HL-60 (cell line): Measurements from ENCODE around the gene CHI3L2.

ENCODE experiments used
- DNase-seq, 2 experiments: peaks; one replicate each; pipeline ENCODE4 v3.0.0-alpha.2; 2010 to 2020; ENCODE audit warnings: low read depth in 1 of 2, low spot score in 1 of 2
- H3K27ac ChIP-seq: fragments of 250-450 bp; sonication (Bioruptor Pico); replicated peaks from 2 replicates; pipeline ENCODE4 v1.5.1; 2020; ENCODE audit warnings: mild to moderate bottlenecking, moderate library complexity
- H3K27me3 ChIP-seq: fragments of 250-450 bp; sonication (Bioruptor Pico); 2 replicates; pipeline ENCODE4 v1.5.1; 2021; ENCODE audit warnings: mild to moderate bottlenecking, moderate library complexity; ENCODE audit not compliant: insufficient read depth, poor library complexity, severe bottlenecking
- H3K4me3 ChIP-seq: replicated peaks from 2 replicates; pipeline ENCODE4 v1.5.1; 2011; ENCODE audit warnings: mild to moderate bottlenecking, control low read depth, low read length; ENCODE audit not compliant: insufficient read depth
- CTCF ChIP-seq: IDR thresholded peaks from one replicate; pipeline ENCODE4 v1.5.1; 2011; ENCODE audit warnings: low read length, control low read depth, inconsistent platforms; ENCODE audit not compliant: insufficient read depth
- GABPA ChIP-seq: IDR thresholded peaks from 2 replicates; pipeline ENCODE4 v1.6.1; 2012; ENCODE audit warnings: low read depth
- POLR2AphosphoS5 ChIP-seq: IDR thresholded peaks from 2 replicates; pipeline ENCODE4 v1.6.1; 2012; ENCODE audit warnings: low read depth
- REST ChIP-seq: IDR thresholded peaks from 2 replicates; pipeline ENCODE4 v1.6.1; 2012; ENCODE audit warnings: low read depth; ENCODE audit not compliant: insufficient replicate concordance
- SPI1 ChIP-seq: IDR thresholded peaks from 2 replicates; pipeline ENCODE4 v1.6.1; 2012; ENCODE audit warnings: low read depth, mild to moderate bottlenecking, borderline replicate concordance
- long read RNA-seq: library from polyadenylated mRNA; unstranded; transcript quantifications from one replicate; pipeline ENCODE4 v2.0.0, GENCODE V29; 2020

The CHI3L2 gene
- long read RNA-seq, partial matches to known transcripts: 0 of 2 reads
- long read RNA-seq, other reads (novel, unspliced or antisense): 2 of 2 reads

DNA sequence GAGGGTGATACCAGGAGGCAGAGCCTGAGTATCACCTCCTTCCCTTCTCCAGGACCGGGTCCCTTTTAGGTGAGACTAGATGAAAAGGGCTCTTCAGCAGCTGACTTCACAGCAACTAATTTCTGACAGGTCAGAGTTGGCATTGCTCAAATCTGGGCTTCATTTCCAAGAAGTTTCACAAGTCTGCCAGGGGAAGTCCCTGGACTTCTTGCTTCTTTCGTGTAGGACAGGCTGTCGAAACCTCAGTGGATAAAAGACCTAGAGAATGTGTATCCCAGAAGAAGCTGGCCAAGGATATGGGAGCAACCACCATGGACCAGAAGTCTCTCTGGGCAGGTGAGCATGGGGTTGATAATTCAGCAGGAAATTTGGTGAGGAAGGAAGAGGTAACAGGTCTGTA, at the start of gene CHI3L2:
Gene CHI3L2 (plus strand): TSS at position 280 of the 400 bp plus-strand sequence. CDS start 17 bp downstream, at position 297.
- no peak for DNase-seq
- H3K4me3 ChIP-seq: no peak within 1 kb of the TSS
- no peak within 1 kb of the TSS for H3K27ac ChIP-seq
- no peaks in the 10 kb centered on the region for H3K27me3 ChIP-seq
- TF ChIP-seq GABPA (no peak), CTCF (no peak), REST (no peak), POLR2AphosphoS5 (no peak), SPI1 (no peak)

GRCh38 chr1:111179968-111180533, 47.5 kb upstream of the CHI3L2 start:
- TF ChIP-seq CTCF (no peak), POLR2AphosphoS5 (no peak), SPI1 (no peak), REST (no peak), GABPA (no peak)
- DNase-seq: no peak

DNA sequence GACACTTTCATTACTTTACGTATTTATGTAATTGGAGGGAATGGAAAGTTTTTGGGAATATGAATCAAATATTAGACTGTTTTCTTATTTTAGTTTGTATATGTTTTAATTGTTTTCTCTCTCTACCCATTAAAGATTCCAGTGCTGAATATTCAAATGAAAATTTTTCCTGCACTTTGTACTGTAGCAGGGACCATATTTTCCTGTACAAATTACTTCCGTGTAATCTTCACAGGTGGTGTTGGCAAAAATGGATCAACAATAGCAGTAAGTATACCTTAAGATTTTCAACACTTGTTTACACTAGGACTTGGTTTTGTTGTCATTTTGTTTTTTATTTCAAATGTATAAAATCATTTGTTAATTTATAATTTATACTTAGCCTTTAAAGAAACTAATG, 45.5 kb upstream of the CHI3L2 start:
- Histone ChIP-seq H3K27me3 (no peaks in the 10 kb centered on the region), H3K4me3 (no peak overlapping the region), H3K27ac (no peak overlapping the region)
- TF ChIP-seq POLR2AphosphoS5: no peak
- TF ChIP-seq REST: no peak
- no peak for TF ChIP-seq SPI1
- TF ChIP-seq GABPA: no peak
- no peak for DNase-seq

More at GRCh38 chr1:111179968-111180533, 47.5 kb upstream of the CHI3L2 start:
- H3K27ac ChIP-seq: no peak overlapping the region
- H3K27me3 ChIP-seq: no peaks in the 10 kb centered on the region
- no peak overlapping the region for H3K4me3 ChIP-seq
